ENCODE measurements around the gene RAPGEF1.

The RAPGEF1 gene

GRCh38 chr9:131738293-131739132 lies 1.4 kb downstream of the RAPGEF1 start:
- POLR2A ChIA-PET = interaction anchor here (0.6 kb wide), 1 partner anchor 105 kb away, joined by 3 read pairs; no protein-coding TSS in a partner anchor
- no peak for TF ChIP-seq CTCF (IDR thresholded peaks at IDR 0.05; ENCODE audit: insufficient read depth, low read length, missing control alignments)
- peak overlapping the region; percentile 63 for H3K4me3 ChIP-seq (ENCODE audit: low read depth, low read length)
- CTCF ChIA-PET = interaction anchor here (0.6 to 24.2 kb wide), 20 partner anchors 7 to 388 kb away, joined by 3 to 556 read pairs (median 6); no protein-coding TSS in a partner anchor
- DNase-seq (ENCODE audit: low read depth, low spot score) = no peak

GRCh38 chr9:131737426-131737825 lies 2.5 kb downstream of the RAPGEF1 start:
- CTCF ChIA-PET = interaction anchor here (0.7 to 24.2 kb wide), 8 partner anchors 9 to 144 kb away, joined by 3 to 556 read pairs (median 12); no protein-coding TSS in a partner anchor
- no peak for TF ChIP-seq CTCF (IDR thresholded peaks at IDR 0.05; ENCODE audit: insufficient read depth, low read length, missing control alignments)
- DNase-seq (ENCODE audit: low read depth, low spot score) = no peak
- no peak overlapping the region for H3K4me3 ChIP-seq (ENCODE audit: low read depth, low read length)
- POLR2A ChIA-PET = interaction anchor here (1.2 kb wide), 1 partner anchor 134 kb away, joined by 5 read pairs; no protein-coding TSS in a partner anchor

- POLR2A ChIA-PET = interaction anchor here (0.7 to 1.2 kb wide), 2 partner anchors 133 to 363 kb away, joined by 3 to 5 read pairs; no protein-coding TSS in a partner anchor
- H3K4me3 ChIP-seq (ENCODE audit: low read depth, low read length) = no peak overlapping the region
- CTCF ChIA-PET = interaction anchor here (0.9 to 24.2 kb wide), 7 partner anchors 10 to 143 kb away, joined by 3 to 556 read pairs (median 3); no protein-coding TSS in a partner anchor
- no peak for TF ChIP-seq CTCF (IDR thresholded peaks at IDR 0.05; ENCODE audit: insufficient read depth, low read length, missing control alignments)
- no peak for DNase-seq (ENCODE audit: low read depth, low spot score)
Observed at GRCh38 chr9:131736431-131736830, 3.4 kb downstream of the RAPGEF1 start.

GRCh38 chr9:131735238-131736128 lies 4.4 kb downstream of the RAPGEF1 start:
- TF ChIP-seq CTCF (IDR thresholded peaks at IDR 0.05; ENCODE audit: insufficient read depth, low read length, missing control alignments) = no peak
- CTCF ChIA-PET = interaction anchor here (0.8 to 24.2 kb wide), 8 partner anchors 8 to 534 kb away, joined by 3 to 556 read pairs (median 3); no protein-coding TSS in a partner anchor
- POLR2A ChIA-PET = interaction anchor here (0.7 kb wide), 1 partner anchor 362 kb away, joined by 3 read pairs; no protein-coding TSS in a partner anchor

GRCh38 chr9:131734781-131735180 lies 5.1 kb downstream of the RAPGEF1 start:
- DNase-seq (ENCODE audit: low read depth, low spot score) = no peak
- no peak for TF ChIP-seq CTCF (IDR thresholded peaks at IDR 0.05; ENCODE audit: insufficient read depth, low read length, missing control alignments)
- H3K4me3 ChIP-seq (ENCODE audit: low read depth, low read length) = no peak overlapping the region
- ChIA-PET CTCF (interaction anchor here (0.9 to 24.2 kb wide), 3 partner anchors 8 to 142 kb away, joined by 4 to 556 read pairs (median 11); no protein-coding TSS in a partner anchor), POLR2A (no interaction called here)

More at GRCh38 chr9:131735238-131736128, 4.4 kb downstream of the RAPGEF1 start:
- H3K4me3 ChIP-seq (ENCODE audit: low read depth, low read length) = no peak overlapping the region
- DNase-seq (ENCODE audit: low read depth, low spot score) = no peak
